Measurements from ENCODE around the gene SLMAP.
"Not testable (repeated sequence)": the region's sequence is repeated elsewhere in the genome, so short reads cannot be mapped to it uniquely, and the experiment has no call there.

The SLMAP gene

DNA sequence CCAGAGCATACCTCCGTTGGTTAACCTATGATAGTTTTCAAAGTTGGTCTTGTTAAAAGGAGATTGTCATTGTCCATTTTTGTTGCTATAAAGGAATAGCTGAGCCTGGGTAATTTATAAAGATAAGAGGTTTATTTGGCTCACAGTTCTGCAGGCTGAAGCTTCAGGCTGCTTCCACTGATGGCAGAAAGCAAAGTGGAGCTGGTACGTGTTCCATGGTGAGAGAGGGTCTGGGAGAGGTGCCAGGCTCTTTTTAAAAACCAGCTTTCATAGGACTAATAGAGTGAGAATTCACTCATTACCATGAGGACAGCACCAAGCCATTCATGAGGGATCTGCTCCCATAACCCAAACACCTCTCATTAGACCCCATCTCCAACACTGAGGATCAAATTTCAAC, 107.3 kb downstream of the SLMAP start:
- Histone ChIP-seq H3K27me3 (replicated peaks) (no peaks in the 10 kb centered on the region), H3K4me3 (ENCODE audit: low read depth, low read length) (no peak overlapping the region), H3K27ac (no peak overlapping the region), H3K36me3 (replicated peaks) (peaks cover 8% of the 10 kb centered on the region)
- no peak for TF ChIP-seq CTCF (IDR thresholded peaks at IDR 0.05; ENCODE audit: low read depth, low read length, missing control alignments)
- in situ Hi-C loops (cut with HindIII; ENCODE audit: low pct_ligation_motif_present, low sequenced_read_pairs), result no loop called here
- no peak for DNase-seq

DNA sequence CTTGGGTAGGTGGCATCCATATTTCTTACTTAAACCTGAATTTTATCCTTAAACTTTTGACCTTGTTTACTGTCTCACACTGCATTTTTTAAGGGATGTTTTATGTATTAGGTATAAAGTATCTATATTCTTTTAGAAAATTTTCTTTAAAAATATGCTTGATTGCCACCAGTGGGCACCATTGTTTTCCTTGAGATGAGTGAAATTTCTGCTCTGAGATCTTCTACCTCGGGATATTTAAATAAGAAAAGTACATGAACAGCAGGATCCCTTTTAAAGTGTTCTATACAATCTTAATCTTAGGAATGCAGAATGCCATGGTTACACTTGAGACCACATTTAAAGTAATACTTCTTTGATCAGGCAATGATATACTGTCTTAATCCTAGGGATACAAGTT, 108.7 kb downstream of the SLMAP start:
- H3K4me3 ChIP-seq (ENCODE audit: low read depth, low read length), result no peak overlapping the region
- TF ChIP-seq CTCF (IDR thresholded peaks at IDR 0.05; ENCODE audit: low read depth, low read length, missing control alignments), result peak; percentile 49
- peak; percentile 17 for DNase-seq

DNA sequence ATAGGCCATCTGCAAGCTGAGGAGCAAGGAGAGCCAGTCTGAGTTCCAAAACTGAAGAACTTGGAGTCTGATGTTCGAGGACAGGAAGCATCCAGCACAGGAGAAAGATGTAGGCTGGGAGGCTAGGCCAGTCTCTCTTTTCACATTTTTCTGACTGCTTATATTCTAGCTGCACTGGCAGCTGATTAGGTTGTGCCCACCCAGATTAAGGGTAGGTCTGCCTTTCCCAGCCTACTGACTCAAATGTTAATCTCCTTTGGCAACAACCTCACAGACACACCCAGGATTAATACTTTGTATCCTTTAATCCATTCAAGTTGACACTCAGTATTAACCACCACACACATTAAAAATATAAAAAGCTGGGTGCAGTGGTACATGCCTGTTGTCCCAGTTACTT, 113.0 kb downstream of the SLMAP start:
- H3K27me3 ChIP-seq (replicated peaks); H3K36me3 ChIP-seq (replicated peaks); DNase-seq; H3K4me3 ChIP-seq (ENCODE audit: low read depth, low read length); in situ Hi-C loops (cut with HindIII; ENCODE audit: low pct_ligation_motif_present, low sequenced_read_pairs); H3K27ac ChIP-seq: not testable (repeated sequence)

More for the DNA sequence above, 108.7 kb downstream of the SLMAP start:
- Histone ChIP-seq H3K36me3 (replicated peaks) (peaks cover 8% of the 10 kb centered on the region), H3K27me3 (replicated peaks) (no peaks in the 10 kb centered on the region), H3K27ac (no peak overlapping the region)
- in situ Hi-C loops (cut with HindIII; ENCODE audit: low pct_ligation_motif_present, low sequenced_read_pairs), result no loop called here

- TF ChIP-seq CTCF (IDR thresholded peaks at IDR 0.05; ENCODE audit: low read depth, low read length, missing control alignments), result no peak
- Histone ChIP-seq H3K4me3 (ENCODE audit: low read depth, low read length) (no peak overlapping the region), H3K27me3 (replicated peaks) (no peaks in the 10 kb centered on the region), H3K36me3 (replicated peaks) (no peaks in the 10 kb centered on the region), H3K27ac (no peak overlapping the region)
- in situ Hi-C loops (cut with HindIII; ENCODE audit: low pct_ligation_motif_present, low sequenced_read_pairs), result no loop called here
- peak; percentile 15 for DNase-seq
Observed at GRCh38 chr3:57872606-57873005, 116.5 kb downstream of the SLMAP start.

DNA sequence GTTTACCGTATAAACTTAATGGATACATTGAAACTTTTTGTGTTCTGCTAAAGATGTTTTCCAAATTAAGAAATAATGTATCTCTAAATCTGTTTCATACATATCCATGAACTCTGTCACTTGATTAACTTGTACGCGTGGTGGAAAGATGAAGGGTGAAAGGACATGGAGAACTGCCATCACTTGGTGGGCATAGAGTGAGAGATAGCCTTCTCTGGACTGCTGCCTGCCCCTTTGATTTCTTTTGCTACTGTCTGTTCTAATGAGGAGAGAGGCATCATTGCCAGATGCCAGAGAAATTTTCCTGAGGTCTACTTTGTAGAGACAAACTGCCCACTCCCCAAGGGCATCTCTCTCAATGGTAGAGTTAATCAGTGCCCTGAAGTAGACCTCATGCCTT, 120.5 kb downstream of the SLMAP start:
- DNase-seq, result no peak
- in situ Hi-C loops (cut with HindIII; ENCODE audit: low pct_ligation_motif_present, low sequenced_read_pairs), result no loop called here
- H3K4me3 ChIP-seq (ENCODE audit: low read depth, low read length), result no peak overlapping the region
- peak overlapping the region; percentile 68 for H3K27ac ChIP-seq
- TF ChIP-seq CTCF (IDR thresholded peaks at IDR 0.05; ENCODE audit: low read depth, low read length, missing control alignments), result no peak
- H3K27me3 ChIP-seq (replicated peaks), result no peaks in the 10 kb centered on the region
- no peaks in the 10 kb centered on the region for H3K36me3 ChIP-seq (replicated peaks)

DNA sequence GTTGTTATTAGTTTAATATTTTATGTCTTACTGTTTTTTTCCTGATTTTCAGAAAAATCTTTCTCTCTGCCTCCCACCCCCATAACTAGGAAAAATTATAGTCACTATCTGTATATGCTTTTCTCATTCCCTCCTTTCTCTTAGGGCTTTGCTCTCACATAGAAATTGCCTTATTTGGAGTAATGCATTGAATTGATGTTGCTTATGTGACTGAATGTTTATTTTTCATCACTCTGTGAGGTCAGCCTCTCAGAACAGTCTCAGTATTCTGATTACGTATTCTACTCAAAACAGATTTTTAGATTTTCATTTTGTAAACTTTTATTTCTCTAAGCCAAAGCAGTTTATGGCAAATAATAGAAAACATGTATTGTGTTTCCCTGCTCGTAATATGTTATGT, 121.0 kb downstream of the SLMAP start:
- peak overlapping the region; percentile 68 for H3K27ac ChIP-seq
- TF ChIP-seq CTCF (IDR thresholded peaks at IDR 0.05; ENCODE audit: low read depth, low read length, missing control alignments), result no peak
- in situ Hi-C loops (cut with HindIII; ENCODE audit: low pct_ligation_motif_present, low sequenced_read_pairs), result no loop called here
- no peaks in the 10 kb centered on the region for H3K27me3 ChIP-seq (replicated peaks)
- no peak overlapping the region for H3K4me3 ChIP-seq (ENCODE audit: low read depth, low read length)
- DNase-seq, result peak; percentile 35
- H3K36me3 ChIP-seq (replicated peaks), result no peaks in the 10 kb centered on the region

- in situ Hi-C loops (cut with HindIII; ENCODE audit: low pct_ligation_motif_present, low sequenced_read_pairs); DNase-seq; H3K4me3 ChIP-seq (ENCODE audit: low read depth, low read length); H3K36me3 ChIP-seq (replicated peaks); H3K27me3 ChIP-seq (replicated peaks); H3K27ac ChIP-seq: not testable (repeated sequence)
Observed at GRCh38 chr3:57884436-57884835, 128.3 kb downstream of the SLMAP start.
